NCI-H1436 treated with DMSO at 0.1 percent for 48 hours (cell line): Measurements from ENCODE around the gene KRT81.
"Not testable (repeated sequence)": the region's sequence is repeated elsewhere in the genome, so short reads cannot be mapped to it uniquely, and the experiment has no call there.

Experiments
- DNase-seq: peaks from one replicate; lab custom pipeline; 2025; lab: John Stamatoyannopoulos, UW

KRT81 gene

GRCh38 chr12:52317468-52318052 lies 26.2 kb upstream of the KRT81 start:
- DNase-seq: no peak

- no peak for DNase-seq
Observed at GRCh38 chr12:52316701-52317100, 25.4 kb upstream of the KRT81 start.

GRCh38 chr12:52316290-52316689 lies 25.0 kb upstream of the KRT81 start:
- no peak for DNase-seq

- not testable (repeated sequence) for DNase-seq
Observed at GRCh38 chr12:52315721-52316120, 24.4 kb upstream of the KRT81 start.

- no peak for DNase-seq
Observed at GRCh38 chr12:52314511-52314910, 23.2 kb upstream of the KRT81 start.

- DNase-seq: no peak
Observed at GRCh38 chr12:52313926-52314325, 22.6 kb upstream of the KRT81 start.

GRCh38 chr12:52313461-52313860 lies 22.1 kb upstream of the KRT81 start:
- DNase-seq: no peak

- DNase-seq: no peak
Observed at GRCh38 chr12:52312086-52312485, 20.8 kb upstream of the KRT81 start.

- no peak for DNase-seq
Observed at GRCh38 chr12:52311285-52311648, 19.9 kb upstream of the KRT81 start.

- DNase-seq: no peak
Observed at GRCh38 chr12:52310622-52311284, 19.4 kb upstream of the KRT81 start.

GRCh38 chr12:52308806-52309425 lies 17.6 kb upstream of the KRT81 start:
- no peak for DNase-seq

GRCh38 chr12:52307836-52308805 lies 16.8 kb upstream of the KRT81 start:
- no peak for DNase-seq

GRCh38 chr12:52306731-52307130 lies 15.4 kb upstream of the KRT81 start:
- no peak for DNase-seq

GRCh38 chr12:52305921-52306705 lies 14.8 kb upstream of the KRT81 start:
- DNase-seq: no peak

- DNase-seq: not testable (repeated sequence)
Observed at GRCh38 chr12:52304941-52305411, 13.6 kb upstream of the KRT81 start.

GRCh38 chr12:52302242-52302914 lies 11.0 kb upstream of the KRT81 start:
- not testable (repeated sequence) for DNase-seq

- DNase-seq: not testable (repeated sequence)
Observed at GRCh38 chr12:52301721-52302120, 10.4 kb upstream of the KRT81 start.

GRCh38 chr12:52300796-52301691 lies 9.7 kb upstream of the KRT81 start:
- no peak for DNase-seq

- no peak for DNase-seq
Observed at GRCh38 chr12:52298677-52299190, 7.4 kb upstream of the KRT81 start.
